CD14-positive monocyte (primary cell): Measurements from ENCODE around the gene C5orf15. TPM values are rescaled to one million over a fixed set of nuclear protein-coding genes. Genes with fewer than 3 reads are reported as not detected.

Experiments used
- DNase-seq, 3 donors: peaks; one replicate each; pipeline ENCODE4 v3.0.0-alpha.2; 2011 to 2022
- H2AFZ ChIP-seq: 2 replicates; pipeline ENCODE4 v1.6.0; 2012; ENCODE audit warnings: mild to moderate bottlenecking, low read depth, low read length, inconsistent platforms; ENCODE audit not compliant: insufficient read depth, poor library complexity, severe bottlenecking
- H3K27ac ChIP-seq, 2 donors: 1 replicate in 1 of 2; 2 replicates in 1 of 2; pipeline ENCODE4 v1.5.1; 2012 to 2013; ENCODE audit warnings: low read length in 2 of 2, control low read depth in 1 of 2, inconsistent platforms in 1 of 2, low read depth in 1 of 2, mild to moderate bottlenecking in 1 of 2
- H3K27me3 ChIP-seq, 2 donors: one replicate each; pipeline versions ENCODE4 v1.6.0 to v1.6.1; 2011 to 2013; ENCODE audit warnings: low read length in 2 of 2; ENCODE audit not compliant: control insufficient read depth in 2 of 2, insufficient read depth in 2 of 2
- H3K36me3 ChIP-seq, 2 donors: replicated peaks in 1 of 2; 1 replicate in 1 of 2; 2 replicates in 1 of 2; pipeline versions ENCODE4 v1.5.1 to v1.6.1; 2012 to 2013; ENCODE audit warnings: low read length in 2 of 2, control low read depth in 1 of 2, inconsistent platforms in 1 of 2, mild to moderate bottlenecking in 1 of 2; ENCODE audit not compliant: insufficient read depth in 2 of 2, control insufficient read depth in 1 of 2
- H3K4me1 ChIP-seq, 2 donors: 1 replicate in 1 of 2; 2 replicates in 1 of 2; pipeline versions ENCODE4 v1.5.1 to v1.6.1; 2012 to 2013; ENCODE audit warnings: low read length in 2 of 2, control low read depth in 1 of 2, inconsistent platforms in 1 of 2, mild to moderate bottlenecking in 1 of 2, moderate library complexity in 1 of 2; ENCODE audit not compliant: insufficient read depth in 2 of 2, control insufficient read depth in 1 of 2
- H3K4me2 ChIP-seq: replicated peaks from 2 replicates; pipeline ENCODE3; 2012; ENCODE audit warnings: low read length, moderate library complexity, mild to moderate bottlenecking; ENCODE audit not compliant: poor library complexity, severe bottlenecking; ENCODE audit errors: extremely low read depth
- H3K4me3 ChIP-seq, 3 experiments: fragments of 200-600 bp in 1 of 3; sonication (generic) in 1 of 3; replicated peaks in 1 of 3; 1 replicate in 2 of 3; 2 replicates in 1 of 3; pipeline ENCODE4 v1.5.1; 2011 to 2013; ENCODE audit warnings: low read length in 3 of 3, mild to moderate bottlenecking in 3 of 3, control low read depth in 2 of 3, low read depth in 2 of 3, inconsistent platforms in 1 of 3, moderate library complexity in 1 of 3
- H3K79me2 ChIP-seq: 2 replicates; pipeline ENCODE4 v1.6.0; 2012; ENCODE audit warnings: mild to moderate bottlenecking, control low read depth, inconsistent platforms, low read length, moderate library complexity; ENCODE audit not compliant: insufficient read depth
- H3K9ac ChIP-seq: 2 replicates; pipeline ENCODE4 v1.6.0; 2017; ENCODE audit warnings: low read length, mild to moderate bottlenecking; ENCODE audit not compliant: insufficient read depth, poor library complexity, severe bottlenecking
- H3K9me3 ChIP-seq, 2 donors: replicated peaks in 1 of 2; 1 replicate in 1 of 2; 2 replicates in 1 of 2; pipeline versions ENCODE4 v1.5.1 to v1.6.1; 2012 to 2013; ENCODE audit warnings: low read length in 2 of 2, control low read depth in 1 of 2; ENCODE audit not compliant: control insufficient read depth in 1 of 2, insufficient read depth in 1 of 2
- H4K20me1 ChIP-seq: 2 replicates; pipeline ENCODE4 v1.6.0; 2012; ENCODE audit warnings: mild to moderate bottlenecking, low read length, control low read depth, moderate library complexity; ENCODE audit not compliant: insufficient read depth
- H3K27ac Mint-ChIP-seq, 7 donors: one replicate each; pipeline ENCODE4 v1.8.0; 2020; ENCODE audit warnings: mild to moderate bottlenecking in 7 of 7, mixed read lengths in 7 of 7, moderate library complexity in 6 of 7, inconsistent platforms in 2 of 7
- H3K27me3 Mint-ChIP-seq, 3 donors: one replicate each; pipeline ENCODE4 v1.8.0; 2021 to 2022; ENCODE audit warnings: low read depth in 3 of 3, mild to moderate bottlenecking in 3 of 3, mixed read lengths in 3 of 3, moderate library complexity in 3 of 3, inconsistent platforms in 1 of 3
- H3K36me3 Mint-ChIP-seq, 2 donors: one replicate each; pipeline ENCODE4 v1.8.0; 2020; ENCODE audit warnings: mixed read lengths in 2 of 2, inconsistent platforms in 1 of 2, mild to moderate bottlenecking in 1 of 2
- H3K4me1 Mint-ChIP-seq: one replicate; pipeline ENCODE4 v1.8.0; 2020; ENCODE audit warnings: mild to moderate bottlenecking, mixed read lengths
- H3K4me3 Mint-ChIP-seq, 2 donors: one replicate each; pipeline ENCODE4 v1.8.0; 2020; ENCODE audit warnings: mild to moderate bottlenecking in 2 of 2, mixed read lengths in 2 of 2, moderate library complexity in 1 of 2
- H3K9me3 Mint-ChIP-seq, 7 donors: one replicate each; pipeline ENCODE4 v1.8.0; 2020 to 2022; ENCODE audit warnings: mixed read lengths in 7 of 7, mild to moderate bottlenecking in 6 of 7, moderate library complexity in 6 of 7, inconsistent platforms in 2 of 7
- WGBS: methylation state at CpG from one replicate; pipeline ENCODE4 v1.1.5; 2013; ENCODE audit warnings: missing lambda C conversion rate; ENCODE audit not compliant: insufficient coverage; 5-methylcytosine and 5-hydroxymethylcytosine counted together
- intact Hi-C, 2 donors: fragments of 100-400 bp; cut with micrococcal nuclease; formaldehyde crosslinking; loops; one replicate each; pipeline versions ENCODE4 v1.15.0 to v1.15.1; 2023
- polyA plus RNA-seq, 3 donors: library from polyadenylated mRNA; depleted of rRNA in 1 of 3; unstranded in 2 of 3; stranded (reverse) in 1 of 3; fragments of 300-500 nt in 2 of 3; fragments of >200 nt in 1 of 3; fragmentation: Illumina TruSeq in 2 of 3; gene quantifications; 1 replicate in 2 of 3; 2 replicates in 1 of 3; pipeline ENCODE4 v1.2.3, GENCODE V29; 2012 to 2021
- TF ChIP-seq, protein P1 (sequence below): fragments of 200-600 bp; IDR thresholded peaks from one replicate; pipeline ENCODE4 v1.8.0; 2022; ENCODE audit warnings: antibody characterized with exemption, mild to moderate bottlenecking

Gene C5orf15
- polyA plus RNA-seq, 3 donors = 38.0 to 59.2 (median 46.9) TPM

DNA sequence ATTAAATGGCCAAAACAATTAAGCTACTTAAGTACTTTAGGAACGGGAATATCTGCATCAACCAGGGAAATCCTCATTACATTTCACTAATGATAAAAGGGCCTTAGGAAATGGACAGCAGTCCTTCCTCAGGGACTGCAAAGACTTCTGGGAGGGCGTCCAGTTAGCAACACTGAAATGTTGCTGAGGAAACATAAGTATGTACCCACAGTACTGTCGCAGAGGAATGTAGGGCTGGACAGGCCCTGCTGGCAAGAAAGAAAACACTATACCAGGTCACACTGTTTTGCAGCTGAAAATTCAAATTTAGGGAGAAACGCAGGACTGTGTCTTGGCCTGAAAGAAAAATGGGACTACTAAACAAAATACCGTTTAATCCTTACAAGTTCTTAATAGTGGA, 1.3 kb downstream of the C5orf15 start:
- TF ChIP-seq, protein P1, sequence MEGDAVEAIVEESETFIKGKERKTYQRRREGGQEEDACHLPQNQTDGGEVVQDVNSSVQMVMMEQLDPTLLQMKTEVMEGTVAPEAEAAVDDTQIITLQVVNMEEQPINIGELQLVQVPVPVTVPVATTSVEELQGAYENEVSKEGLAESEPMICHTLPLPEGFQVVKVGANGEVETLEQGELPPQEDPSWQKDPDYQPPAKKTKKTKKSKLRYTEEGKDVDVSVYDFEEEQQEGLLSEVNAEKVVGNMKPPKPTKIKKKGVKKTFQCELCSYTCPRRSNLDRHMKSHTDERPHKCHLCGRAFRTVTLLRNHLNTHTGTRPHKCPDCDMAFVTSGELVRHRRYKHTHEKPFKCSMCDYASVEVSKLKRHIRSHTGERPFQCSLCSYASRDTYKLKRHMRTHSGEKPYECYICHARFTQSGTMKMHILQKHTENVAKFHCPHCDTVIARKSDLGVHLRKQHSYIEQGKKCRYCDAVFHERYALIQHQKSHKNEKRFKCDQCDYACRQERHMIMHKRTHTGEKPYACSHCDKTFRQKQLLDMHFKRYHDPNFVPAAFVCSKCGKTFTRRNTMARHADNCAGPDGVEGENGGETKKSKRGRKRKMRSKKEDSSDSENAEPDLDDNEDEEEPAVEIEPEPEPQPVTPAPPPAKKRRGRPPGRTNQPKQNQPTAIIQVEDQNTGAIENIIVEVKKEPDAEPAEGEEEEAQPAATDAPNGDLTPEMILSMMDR = no peak

DNA sequence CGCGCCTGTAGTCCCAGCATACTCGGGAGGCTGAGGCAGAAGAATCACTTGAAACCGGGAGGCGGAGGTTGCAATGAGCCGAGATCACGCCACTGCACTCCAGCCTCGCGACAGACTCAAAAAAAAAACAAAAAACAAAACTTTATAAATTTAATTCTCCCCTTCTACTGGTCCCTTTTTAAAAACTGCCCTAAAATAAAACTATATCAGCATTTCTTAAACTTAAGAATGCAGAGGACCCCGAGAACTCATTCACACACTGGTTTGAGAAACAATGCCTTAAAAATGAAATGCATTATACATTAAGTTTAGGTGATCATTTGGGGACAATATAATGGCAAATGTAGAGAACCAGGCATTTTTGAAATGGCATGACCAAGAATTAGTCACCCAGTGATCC, 2.3 kb downstream of the C5orf15 start:
- WGBS = 98% methylated on average over 6 of the region's 10 CpGs
- H3K4me1 ChIP-seq = peaks cover 13 to 16% of the 10 kb centered on the region in 2 donors
- DNase-seq = no peak
- no peak overlapping the region for H3K4me3 Mint-ChIP-seq
- peaks cover 0 to 4% of the 10 kb centered on the region in 2 donors for H3K36me3 Mint-ChIP-seq
- H3K27ac Mint-ChIP-seq = no peak overlapping the region
- H4K20me1 ChIP-seq = peaks cover 21% of the 10 kb centered on the region
- H3K27ac ChIP-seq = no peak overlapping the region
- TF ChIP-seq, protein P1 = no peak
- no peak overlapping the region for H3K9ac ChIP-seq
- peaks cover 34% of the 10 kb centered on the region for H3K4me1 Mint-ChIP-seq
- H3K27me3 Mint-ChIP-seq = no peaks in the 10 kb centered on the region
- no peak overlapping the region for H3K4me3 ChIP-seq
- H3K9me3 ChIP-seq = no peaks in the 10 kb centered on the region
- peaks cover 0 to 2% (median 0%) of the 10 kb centered on the region in 7 donors for H3K9me3 Mint-ChIP-seq
- intact Hi-C loops = no loop called here
- H3K79me2 ChIP-seq = peaks cover 65% of the 10 kb centered on the region
- no peak overlapping the region for H3K4me2 ChIP-seq
- no peaks in the 10 kb centered on the region for H3K27me3 ChIP-seq
- H2AFZ ChIP-seq = no peak overlapping the region
- H3K36me3 ChIP-seq = peaks cover 0 to 1% of the 10 kb centered on the region in 2 donors

More for the DNA sequence above, 1.3 kb downstream of the C5orf15 start:
- peak overlapping the region in 5 of 7 donors; percentile 63 to 99 (median 82) for H3K27ac Mint-ChIP-seq
- H3K4me1 Mint-ChIP-seq = peaks cover 34% of the 10 kb centered on the region
- peak overlapping the region in 1 of 2 donors; percentile 97 for H3K4me3 Mint-ChIP-seq
- no peak for DNase-seq
- no peaks in the 10 kb centered on the region for H3K27me3 ChIP-seq
- no peak overlapping the region for H2AFZ ChIP-seq
- H3K4me2 ChIP-seq = peak overlapping the region; percentile 87
- peaks cover 0 to 2% (median 0%) of the 10 kb centered on the region in 7 donors for H3K9me3 Mint-ChIP-seq
- peaks cover 13 to 16% of the 10 kb centered on the region in 2 donors for H3K4me1 ChIP-seq
- no peaks in the 10 kb centered on the region for H3K27me3 Mint-ChIP-seq
- H3K79me2 ChIP-seq = peaks cover 62% of the 10 kb centered on the region
- peaks cover 0 to 11% of the 10 kb centered on the region in 2 donors for H3K36me3 ChIP-seq
- peak overlapping the region in 1 of 3 experiments; percentile 89 for H3K4me3 ChIP-seq
- peaks cover 21% of the 10 kb centered on the region for H4K20me1 ChIP-seq
- peak overlapping the region; percentile 88 for H3K9ac ChIP-seq
- peak overlapping the region in 1 of 2 donors; percentile 91 for H3K27ac ChIP-seq
- WGBS = 100% methylated on average over 1 of the region's 5 CpGs
- H3K9me3 ChIP-seq = no peaks in the 10 kb centered on the region
- H3K36me3 Mint-ChIP-seq = peaks cover 7 to 9% of the 10 kb centered on the region in 2 donors
- intact Hi-C loops = no loop called here
